Keratinocyte (primary cell): ENCODE results near the gene EXOC4. TPM values are rescaled to one million over a fixed set of nuclear protein-coding genes. Genes with fewer than 3 reads are reported as not detected.

Experiments
- DNase-seq: peaks from one replicate; pipeline ENCODE4 v3.0.0-alpha.2; 2011; ENCODE audit warnings: low read depth, missing footprints, low spot score
- FAIRE-seq: peaks from 2 replicates; lab custom pipeline; 2011; peaks lifted over from hg19 to GRCh38; lab: Jason Lieb, UNC
- H2AFZ ChIP-seq: 2 replicates; pipeline ENCODE4 v1.6.0; 2012; ENCODE audit warnings: low read length, control low read depth, inconsistent platforms; ENCODE audit not compliant: control insufficient read depth
- H3K27ac ChIP-seq: 2 replicates; pipeline ENCODE4 v1.5.1; 2011; ENCODE audit warnings: low read length; ENCODE audit not compliant: control insufficient read depth, insufficient read depth
- H3K27me3 ChIP-seq: 3 replicates; pipeline ENCODE4 v1.6.0; 2011; ENCODE audit warnings: low read length; ENCODE audit not compliant: control insufficient read depth, insufficient read depth; ENCODE audit errors: extremely low read depth
- H3K36me3 ChIP-seq, 2 experiments: 2 replicates in 1 of 2; 3 replicates in 1 of 2; pipeline ENCODE4 v1.5.1; 2011; ENCODE audit warnings: low read length in 2 of 2, mild to moderate bottlenecking in 1 of 2; ENCODE audit not compliant: control insufficient read depth in 2 of 2, insufficient read depth in 2 of 2; ENCODE audit errors: extremely low read depth in 1 of 2
- H3K4me1 ChIP-seq: 3 replicates; pipeline ENCODE4 v1.5.1; 2011; ENCODE audit warnings: low read length; ENCODE audit not compliant: control insufficient read depth, insufficient read depth; ENCODE audit errors: extremely low read depth
- H3K4me2 ChIP-seq: 3 replicates; pipeline ENCODE4 v1.6.0; 2011; ENCODE audit warnings: low read depth, low read length; ENCODE audit not compliant: control insufficient read depth, insufficient read depth; ENCODE audit errors: extremely low read depth
- H3K4me3 ChIP-seq, 3 experiments: fragments of 200-600 bp in 1 of 3; sonication (generic) in 1 of 3; 2 replicates in 2 of 3; 3 replicates in 1 of 3; pipeline ENCODE4 v1.5.1; 2011 to 2016; ENCODE audit warnings: low read length in 3 of 3, mild to moderate bottlenecking in 3 of 3, control low read depth in 2 of 3, inconsistent platforms in 1 of 3, low read depth in 1 of 3, mixed read lengths in 1 of 3, mixed run types in 1 of 3, moderate library complexity in 1 of 3; ENCODE audit not compliant: control insufficient read depth in 2 of 3, insufficient read depth in 2 of 3; ENCODE audit errors: extremely low read depth in 1 of 3
- H3K79me2 ChIP-seq: 2 replicates; pipeline ENCODE4 v1.6.0; 2012; ENCODE audit warnings: low read length; ENCODE audit not compliant: control insufficient read depth, insufficient read depth
- H3K9ac ChIP-seq: 3 replicates; pipeline ENCODE4 v1.6.0; 2011; ENCODE audit warnings: low read length; ENCODE audit not compliant: control insufficient read depth, insufficient read depth; ENCODE audit errors: extremely low read depth
- H3K9me1 ChIP-seq: 3 replicates; pipeline ENCODE4 v1.6.0; 2011; ENCODE audit warnings: low read length; ENCODE audit not compliant: control insufficient read depth, insufficient read depth; ENCODE audit errors: extremely low read depth
- H3K9me3 ChIP-seq: 2 replicates; pipeline ENCODE4 v1.5.1; 2012; ENCODE audit warnings: low read depth, low read length; ENCODE audit not compliant: control insufficient read depth
- H4K20me1 ChIP-seq: 3 replicates; pipeline ENCODE4 v1.6.0; 2011; ENCODE audit warnings: low read length; ENCODE audit not compliant: control insufficient read depth, insufficient read depth; ENCODE audit errors: extremely low read depth
- EZH2 ChIP-seq: IDR thresholded peaks from one replicate; pipeline ENCODE4 v1.6.1; 2012; ENCODE audit warnings: inconsistent platforms, mild to moderate bottlenecking, low read length, moderate library complexity
- dilution Hi-C: fragments of 300-500 bp; cut with MboI; formaldehyde crosslinking; loops from one replicate; pipeline ENCODE4 v1.7.0; 2020; ENCODE audit warnings: low sequenced_read_pairs; ENCODE audit not compliant: extremely low pct_ligation_motif_present
- polyA plus RNA-seq, 5 experiments: library from polyadenylated mRNA; depleted of rRNA in 3 of 5; stranded (reverse) in 3 of 5; stranded (forward) in 1 of 5; unstranded in 1 of 5; fragments of >200 nt; gene quantifications; 1 replicate in 1 of 5; 2 replicates in 3 of 5; 3 replicates in 1 of 5; pipeline versions ENCODE4 v1.2.1 to v1.2.3, GENCODE V29; 2011 to 2012; ENCODE audit warnings: missing spikeins in 2 of 5, low read depth in 1 of 5, low replicate concordance in 1 of 5
- TF ChIP-seq, protein P1 (sequence below), 3 experiments: IDR thresholded peaks in 1 of 3; conservative IDR thresholded peaks in 1 of 3; optimal IDR thresholded peaks in 1 of 3; 2 replicates in 2 of 3; 3 replicates in 1 of 3; pipeline versions ENCODE3 to v1.5.1; 2011; ENCODE audit warnings: low read length in 3 of 3, mild to moderate bottlenecking in 3 of 3, moderate library complexity in 2 of 3, control low read depth in 1 of 3, inconsistent platforms in 1 of 3; ENCODE audit not compliant: insufficient read depth in 2 of 3; ENCODE audit errors: extremely low read depth in 1 of 3

Gene EXOC4
- polyA plus RNA-seq, 1 donor (not counting 4 experiments of a cell fraction or from before 2014, with no cell fraction given) = 52.6 TPM

DNA sequence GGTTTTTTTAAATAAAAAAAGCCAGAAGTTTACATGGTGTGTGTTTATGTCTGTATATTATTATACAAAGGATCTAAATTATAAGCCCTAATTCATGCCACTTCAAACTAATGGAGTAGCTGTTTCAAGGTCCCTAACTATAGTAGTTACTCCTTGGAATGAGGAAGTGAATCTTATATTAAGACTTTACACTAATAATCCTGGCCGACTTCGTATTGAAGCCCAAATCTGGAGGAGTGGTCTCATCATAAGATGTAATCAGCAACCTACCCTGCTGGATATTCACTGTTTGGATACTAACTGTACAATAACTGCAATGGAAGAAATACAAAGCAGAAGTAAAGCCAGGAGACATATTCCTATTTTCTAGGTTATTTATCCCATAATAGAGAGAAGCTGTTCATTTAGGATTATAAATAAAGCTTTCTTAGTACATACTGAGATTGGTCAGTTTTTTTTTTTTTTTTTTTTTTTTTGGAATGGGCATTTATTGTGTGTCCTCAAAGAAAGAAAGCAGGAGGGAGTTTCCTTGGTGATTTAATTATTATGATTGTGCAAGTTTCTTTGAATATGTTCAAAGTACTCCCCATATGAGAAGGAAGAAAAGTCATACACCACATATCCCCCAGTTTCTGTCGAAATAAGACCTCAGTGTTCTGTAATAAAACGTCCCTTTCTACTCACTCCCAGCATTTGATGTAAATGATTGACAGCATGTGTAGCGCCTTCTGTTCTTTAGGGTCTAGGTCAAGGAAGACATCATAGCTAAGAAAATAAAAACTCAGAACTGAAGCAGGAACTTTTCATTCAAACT, 397.8 kb downstream of the EXOC4 start:
- no peak for FAIRE-seq
- no peak overlapping the region for H3K4me3 ChIP-seq
- no peak overlapping the region for H3K9ac ChIP-seq
- H3K36me3 ChIP-seq = no peaks in the 10 kb centered on the region
- H3K27me3 ChIP-seq = no peaks in the 10 kb centered on the region
- H3K27ac ChIP-seq = no peak overlapping the region
- no peaks in the 10 kb centered on the region for H3K4me1 ChIP-seq
- TF ChIP-seq EZH2 = no peak
- TF ChIP-seq, protein P1, sequence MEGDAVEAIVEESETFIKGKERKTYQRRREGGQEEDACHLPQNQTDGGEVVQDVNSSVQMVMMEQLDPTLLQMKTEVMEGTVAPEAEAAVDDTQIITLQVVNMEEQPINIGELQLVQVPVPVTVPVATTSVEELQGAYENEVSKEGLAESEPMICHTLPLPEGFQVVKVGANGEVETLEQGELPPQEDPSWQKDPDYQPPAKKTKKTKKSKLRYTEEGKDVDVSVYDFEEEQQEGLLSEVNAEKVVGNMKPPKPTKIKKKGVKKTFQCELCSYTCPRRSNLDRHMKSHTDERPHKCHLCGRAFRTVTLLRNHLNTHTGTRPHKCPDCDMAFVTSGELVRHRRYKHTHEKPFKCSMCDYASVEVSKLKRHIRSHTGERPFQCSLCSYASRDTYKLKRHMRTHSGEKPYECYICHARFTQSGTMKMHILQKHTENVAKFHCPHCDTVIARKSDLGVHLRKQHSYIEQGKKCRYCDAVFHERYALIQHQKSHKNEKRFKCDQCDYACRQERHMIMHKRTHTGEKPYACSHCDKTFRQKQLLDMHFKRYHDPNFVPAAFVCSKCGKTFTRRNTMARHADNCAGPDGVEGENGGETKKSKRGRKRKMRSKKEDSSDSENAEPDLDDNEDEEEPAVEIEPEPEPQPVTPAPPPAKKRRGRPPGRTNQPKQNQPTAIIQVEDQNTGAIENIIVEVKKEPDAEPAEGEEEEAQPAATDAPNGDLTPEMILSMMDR (optimal IDR thresholded peaks at IDR 0.05 in 1 of 3, IDR thresholded peaks at IDR 0.05 in 1 of 3, conservative IDR thresholded peaks at IDR 0.05 in 1 of 3; ENCODE audit: extremely low read depth in 1 of 3, insufficient read depth in 2 of 3, low read length in 3 of 3) = no peak
- DNase-seq = no peak
- no peaks in the 10 kb centered on the region for H4K20me1 ChIP-seq
- dilution Hi-C loops = no loop called here
- no peaks in the 10 kb centered on the region for H3K9me3 ChIP-seq
- no peaks in the 10 kb centered on the region for H3K9me1 ChIP-seq
- H2AFZ ChIP-seq = no peak overlapping the region
- H3K4me2 ChIP-seq = no peak overlapping the region
- H3K79me2 ChIP-seq = no peaks in the 10 kb centered on the region

DNA sequence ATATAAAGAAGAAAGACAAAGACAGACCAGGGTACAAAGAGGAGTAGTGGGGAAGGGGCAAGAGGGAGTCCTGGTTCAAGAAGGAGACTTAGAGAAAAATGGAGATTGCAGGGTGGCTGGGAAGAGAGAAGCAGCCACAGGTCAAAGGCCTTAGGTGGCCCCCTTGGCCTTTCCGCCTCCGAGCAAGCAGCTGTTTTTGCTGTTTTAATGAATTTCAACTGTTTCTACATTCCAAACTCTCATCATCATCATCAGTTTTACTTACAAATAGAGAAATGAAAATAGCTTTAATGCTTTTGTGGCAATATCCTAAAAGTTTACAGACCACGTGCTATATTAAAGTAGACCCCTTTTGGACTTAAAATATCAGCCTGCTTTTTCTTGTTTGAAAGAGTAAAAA, 399.7 kb downstream of the EXOC4 start:
- Histone ChIP-seq H3K79me2 (no peaks in the 10 kb centered on the region), H3K4me1 (no peaks in the 10 kb centered on the region), H4K20me1 (no peaks in the 10 kb centered on the region), H2AFZ (no peak overlapping the region), H3K36me3 (no peaks in the 10 kb centered on the region), H3K4me3 (no peak overlapping the region), H3K27me3 (no peaks in the 10 kb centered on the region), H3K9me1 (no peaks in the 10 kb centered on the region), H3K4me2 (no peak overlapping the region), H3K27ac (no peak overlapping the region), H3K9ac (no peak overlapping the region), H3K9me3 (no peaks in the 10 kb centered on the region)
- FAIRE-seq = no peak
- dilution Hi-C loops = no loop called here
- TF ChIP-seq EZH2 = no peak
- TF ChIP-seq, protein P1 (optimal IDR thresholded peaks at IDR 0.05 in 1 of 3, IDR thresholded peaks at IDR 0.05 in 1 of 3, conservative IDR thresholded peaks at IDR 0.05 in 1 of 3; ENCODE audit: extremely low read depth in 1 of 3, insufficient read depth in 2 of 3, low read length in 3 of 3) = no peak
- DNase-seq = no peak
